OCI-LY1 (cell line): Measurements from ENCODE around the gene TTL.

Experiments
- H2AFZ ChIP-seq: fragments of 200-600 bp; sonication (generic), shearing (Covaris generic); 2 replicates; pipeline ENCODE4 v1.6.0; 2014; ENCODE audit warnings: antibody characterized with exemption, mild to moderate bottlenecking, low read length
- H3F3A ChIP-seq: fragments of 200-600 bp; sonication (generic), shearing (Covaris generic); 2 replicates; pipeline ENCODE4 v1.6.0; 2014; ENCODE audit warnings: mild to moderate bottlenecking, antibody characterized with exemption, low read length, moderate library complexity; ENCODE audit not compliant: insufficient read depth
- H3K27ac ChIP-seq: fragments of 200-600 bp; sonication (generic); 2 replicates; pipeline ENCODE4 v1.5.1; 2014; ENCODE audit warnings: low read length, mixed run types, mild to moderate bottlenecking, low read depth; ENCODE audit not compliant: poor library complexity, severe bottlenecking
- H3K27me3 ChIP-seq: fragments of 200-600 bp; sonication (generic); 2 replicates; pipeline ENCODE4 v1.6.0; 2014; ENCODE audit warnings: antibody characterized with exemption, mild to moderate bottlenecking, low read length, moderate library complexity; ENCODE audit not compliant: insufficient read depth
- H3K36me3 ChIP-seq: fragments of 200-600 bp; sonication (generic); 2 replicates; pipeline ENCODE4 v1.6.1; 2014; ENCODE audit warnings: mild to moderate bottlenecking, antibody characterized with exemption, low read length, moderate library complexity, mixed read lengths; ENCODE audit not compliant: insufficient read depth
- H3K4me1 ChIP-seq: fragments of 200-600 bp; sonication (generic); 2 replicates; pipeline ENCODE4 v1.5.1; 2014; ENCODE audit warnings: mild to moderate bottlenecking, low read length, moderate library complexity; ENCODE audit not compliant: insufficient read depth, severe bottlenecking
- H3K4me2 ChIP-seq: fragments of 200-600 bp; sonication (generic), shearing (Covaris generic); 2 replicates; pipeline ENCODE4 v1.6.1; 2014; ENCODE audit warnings: low read length
- H3K4me3 ChIP-seq: fragments of 200-600 bp; sonication (generic); 2 replicates; pipeline ENCODE4 v1.5.1; 2014; ENCODE audit warnings: low read length, low read depth, mild to moderate bottlenecking, mixed read lengths; ENCODE audit not compliant: poor library complexity, severe bottlenecking
- H3K79me2 ChIP-seq: fragments of 200-600 bp; shearing (Covaris generic); 2 replicates; pipeline ENCODE4 v1.6.1; 2016; ENCODE audit warnings: mixed run types, low read length, mixed read lengths; ENCODE audit not compliant: insufficient read depth
- H3K9ac ChIP-seq: fragments of 200-600 bp; sonication (generic), shearing (Covaris generic); 2 replicates; pipeline ENCODE4 v1.6.1; 2014; ENCODE audit warnings: mild to moderate bottlenecking, low read length, mixed read lengths
- H3K9me2 ChIP-seq: fragments of 200-600 bp; sonication (generic), shearing (Covaris generic); 2 replicates; pipeline ENCODE4 v1.6.1; 2014; ENCODE audit warnings: low read depth, mild to moderate bottlenecking, low read length, mixed read lengths
- H3K9me3 ChIP-seq: fragments of 200-600 bp; shearing (Covaris generic); 2 replicates; pipeline ENCODE4 v1.6.1; 2014; ENCODE audit warnings: low read length, mixed read lengths
- H4K20me1 ChIP-seq: fragments of 200-600 bp; sonication (generic), shearing (Covaris generic); 2 replicates; pipeline ENCODE4 v1.6.0; 2016; ENCODE audit warnings: mild to moderate bottlenecking, low read length; ENCODE audit not compliant: insufficient read depth
- EZH2 ChIP-seq: fragments of 200-600 bp; sonication (generic), shearing (Covaris generic); IDR thresholded peaks from 2 replicates; pipeline ENCODE4 v1.8.0; 2017; ENCODE audit warnings: borderline replicate concordance, mixed run types, mild to moderate bottlenecking, antibody characterized with exemption, low read length, moderate library complexity, mixed read lengths
- TF ChIP-seq, protein P1 (sequence below): fragments of 200-600 bp; sonication (generic), shearing (Covaris generic); IDR thresholded peaks from 2 replicates; pipeline ENCODE4 v1.5.1; 2017; ENCODE audit warnings: mild to moderate bottlenecking, antibody characterized with exemption, low read length, moderate library complexity, mixed read lengths

TTL gene

DNA sequence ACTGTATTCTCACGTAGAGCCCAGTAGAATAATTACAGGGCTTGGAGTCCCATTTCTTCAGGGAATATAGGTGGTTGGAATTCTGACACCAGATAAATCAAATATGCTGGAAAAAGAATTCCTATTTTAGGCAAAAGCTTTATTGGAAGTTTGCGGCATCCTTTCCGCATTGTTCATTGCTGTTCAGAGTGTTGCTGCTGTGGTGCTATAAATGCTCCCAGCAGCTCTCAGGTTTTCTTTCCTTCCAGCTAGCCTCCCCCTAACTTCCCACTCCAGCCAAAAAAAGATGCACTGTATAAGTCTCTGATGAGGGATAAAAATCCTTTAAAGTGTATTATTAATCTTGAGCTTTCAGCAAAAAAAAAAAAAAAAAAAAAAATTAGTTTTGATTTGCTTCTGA lies 34.8 kb downstream of the TTL start:
- H2AFZ ChIP-seq: no peak overlapping the region
- H3K9me3 ChIP-seq: 0 out of 2 replicates have a peak, but pooled peaks cover 8% of the 10 kb centered on the region
- H4K20me1 ChIP-seq: no peaks in the 10 kb centered on the region
- no peaks in the 10 kb centered on the region for H3K27me3 ChIP-seq
- peaks cover 52% of the 10 kb centered on the region for H3K36me3 ChIP-seq
- H3K4me1 ChIP-seq: no peaks in the 10 kb centered on the region
- no peak overlapping the region for H3K4me2 ChIP-seq
- H3K4me3 ChIP-seq: no peak overlapping the region
- H3K9ac ChIP-seq: no peak overlapping the region
- no peaks in the 10 kb centered on the region for H3F3A ChIP-seq
- H3K9me2 ChIP-seq: no peaks in the 10 kb centered on the region
- TF ChIP-seq, protein P1, sequence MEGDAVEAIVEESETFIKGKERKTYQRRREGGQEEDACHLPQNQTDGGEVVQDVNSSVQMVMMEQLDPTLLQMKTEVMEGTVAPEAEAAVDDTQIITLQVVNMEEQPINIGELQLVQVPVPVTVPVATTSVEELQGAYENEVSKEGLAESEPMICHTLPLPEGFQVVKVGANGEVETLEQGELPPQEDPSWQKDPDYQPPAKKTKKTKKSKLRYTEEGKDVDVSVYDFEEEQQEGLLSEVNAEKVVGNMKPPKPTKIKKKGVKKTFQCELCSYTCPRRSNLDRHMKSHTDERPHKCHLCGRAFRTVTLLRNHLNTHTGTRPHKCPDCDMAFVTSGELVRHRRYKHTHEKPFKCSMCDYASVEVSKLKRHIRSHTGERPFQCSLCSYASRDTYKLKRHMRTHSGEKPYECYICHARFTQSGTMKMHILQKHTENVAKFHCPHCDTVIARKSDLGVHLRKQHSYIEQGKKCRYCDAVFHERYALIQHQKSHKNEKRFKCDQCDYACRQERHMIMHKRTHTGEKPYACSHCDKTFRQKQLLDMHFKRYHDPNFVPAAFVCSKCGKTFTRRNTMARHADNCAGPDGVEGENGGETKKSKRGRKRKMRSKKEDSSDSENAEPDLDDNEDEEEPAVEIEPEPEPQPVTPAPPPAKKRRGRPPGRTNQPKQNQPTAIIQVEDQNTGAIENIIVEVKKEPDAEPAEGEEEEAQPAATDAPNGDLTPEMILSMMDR: no peak
- no peak for TF ChIP-seq EZH2
- H3K79me2 ChIP-seq: no peaks in the 10 kb centered on the region
- no peak overlapping the region for H3K27ac ChIP-seq

DNA sequence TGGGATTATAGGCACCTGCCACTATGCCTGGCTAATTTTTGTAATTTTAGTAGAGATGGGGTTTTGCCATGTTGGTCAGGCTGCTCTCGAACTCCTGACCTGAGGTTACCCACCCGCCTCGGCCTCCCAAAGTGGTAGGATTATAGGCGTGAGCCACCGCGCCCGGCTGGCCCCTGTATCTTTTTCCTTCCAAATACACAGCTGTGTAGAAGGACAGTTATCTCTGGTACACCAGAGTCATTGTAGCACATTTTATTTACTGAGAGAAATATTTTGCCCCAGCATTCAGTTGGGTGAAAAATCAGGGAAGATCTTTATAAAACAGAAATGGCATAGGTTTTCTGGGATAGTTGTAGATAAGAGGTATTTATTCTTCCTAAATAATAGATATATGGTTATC lies 36.9 kb downstream of the TTL start:
- no peaks in the 10 kb centered on the region for H3K27me3 ChIP-seq
- H3F3A ChIP-seq: no peaks in the 10 kb centered on the region
- H3K79me2 ChIP-seq: no peaks in the 10 kb centered on the region
- no peaks in the 10 kb centered on the region for H4K20me1 ChIP-seq
- H3K4me1 ChIP-seq: no peaks in the 10 kb centered on the region
- H3K27ac ChIP-seq: no peak overlapping the region
- TF ChIP-seq EZH2: no peak
- TF ChIP-seq, protein P1: no peak
- H3K4me2 ChIP-seq: no peak overlapping the region
- 0 out of 2 replicates have a peak, but pooled peaks cover 8% of the 10 kb centered on the region for H3K9me3 ChIP-seq
- H3K36me3 ChIP-seq: peaks cover 61% of the 10 kb centered on the region
- H3K9me2 ChIP-seq: no peaks in the 10 kb centered on the region
- no peak overlapping the region for H3K4me3 ChIP-seq
- no peak overlapping the region for H3K9ac ChIP-seq
- no peak overlapping the region for H2AFZ ChIP-seq

DNA sequence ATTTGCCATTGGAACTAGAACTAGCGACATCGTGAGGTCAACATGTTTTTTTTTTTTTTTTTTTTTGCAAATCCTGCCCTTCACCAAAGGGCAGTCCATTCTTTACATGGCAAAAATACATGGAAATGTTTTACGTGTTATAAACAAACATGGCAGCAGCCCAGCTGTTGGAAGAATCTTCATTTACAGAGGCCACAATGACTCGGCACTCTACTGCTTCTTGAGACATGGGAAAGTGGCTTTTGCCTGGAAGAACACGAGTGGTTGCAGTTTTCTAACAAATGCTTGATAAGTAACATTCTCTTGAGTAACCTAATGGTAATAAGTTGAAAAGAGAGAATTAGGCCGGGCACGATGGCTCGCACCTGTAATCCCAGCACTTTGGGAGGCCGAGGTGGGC lies 37.5 kb downstream of the TTL start:
- no peak overlapping the region for H3K9ac ChIP-seq
- H3K9me2 ChIP-seq: no peaks in the 10 kb centered on the region

More for the DNA sequence above, 37.5 kb downstream of the TTL start:
- Histone ChIP-seq H4K20me1 (no peaks in the 10 kb centered on the region), H3K27ac (no peak overlapping the region), H3K4me1 (no peaks in the 10 kb centered on the region), H3K79me2 (no peaks in the 10 kb centered on the region), H3K27me3 (no peaks in the 10 kb centered on the region), H3K9me3 (0 out of 2 replicates have a peak, but pooled peaks cover 6% of the 10 kb centered on the region), H2AFZ (no peak overlapping the region), H3K4me2 (no peak overlapping the region), H3K36me3 (peaks cover 54% of the 10 kb centered on the region), H3F3A (no peaks in the 10 kb centered on the region), H3K4me3 (no peak overlapping the region)
- no peak for TF ChIP-seq EZH2
- TF ChIP-seq, protein P1: no peak
